ENCODE results near the gene PFAS.

DNA sequence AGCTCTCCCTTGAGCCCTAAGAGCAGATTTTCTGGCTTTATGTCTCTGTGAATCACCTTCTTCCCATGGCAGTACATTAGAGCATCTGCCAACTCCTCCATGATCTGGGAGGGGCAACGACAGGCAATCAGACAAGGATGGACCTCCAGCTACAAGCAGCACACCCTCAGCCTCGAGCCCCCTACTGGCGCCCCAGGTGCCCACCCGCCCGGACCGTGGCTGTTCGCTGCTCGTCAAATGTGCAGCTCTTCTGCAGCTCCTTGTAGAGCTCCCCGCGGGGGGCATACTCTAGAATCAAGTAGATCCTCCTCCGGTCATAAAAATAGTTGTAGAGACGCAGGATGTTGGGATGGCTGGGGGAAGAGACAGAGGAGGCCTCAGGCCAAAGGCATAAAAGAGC lies 42.6 kb upstream of the PFAS start:
- TF ChIP-seq CTCF (IDR thresholded peaks at IDR 0.05; ENCODE audit: insufficient read depth, low read length) (no peak), SPI1 (IDR thresholded peaks at IDR 0.05; ENCODE audit: borderline replicate concordance, low read depth) (no peak), POLR2AphosphoS5 (IDR thresholded peaks at IDR 0.05; ENCODE audit: low read depth) (no peak), REST (IDR thresholded peaks at IDR 0.05; ENCODE audit: insufficient replicate concordance, low read depth) (no peak)
